ENCODE results near the gene CDCP1. TPM values are rescaled to one million over a fixed set of nuclear protein-coding genes. Genes with fewer than 3 reads are reported as not detected.

Gene CDCP1
- total and polyA plus RNA-seq, 2 donors (not counting 1 experiment from before 2014, with no cell fraction given): not detected

- Mint-ChIP-seq H3K4me1 (no peaks in the 10 kb centered on the region), H3K4me3 (no peak overlapping the region), H3K27ac (no peak overlapping the region), H3K27me3 (peaks cover 6% of the 10 kb centered on the region), H3K9me3 (ENCODE audit: insufficient read depth) (no peaks in the 10 kb centered on the region)
- TF ChIP-seq EZH2 (IDR thresholded peaks at IDR 0.05; ENCODE audit: borderline replicate concordance, insufficient read depth, low read depth, low read length, poor library complexity, severe bottlenecking) (no peak), CTCF (IDR thresholded peaks at IDR 0.05) (no peak)
- Histone ChIP-seq H4K20me1 (ENCODE audit: control insufficient read depth, insufficient read depth, low read length, poor library complexity, severe bottlenecking) (no peaks in the 10 kb centered on the region), H3K27ac (ENCODE audit: low read length in 2 of 2) (no peak overlapping the region), H2AFZ (ENCODE audit: insufficient read depth, low read depth, low read length, poor library complexity, severe bottlenecking) (no peak overlapping the region), H3K9me3 (ENCODE audit: control extremely low read depth in 1 of 3, control insufficient read depth in 2 of 3, insufficient read depth in 1 of 3, low read length in 2 of 3) (no peaks in the 10 kb centered on the region), H3K9ac (ENCODE audit: low read length) (no peak overlapping the region), H3K4me1 (ENCODE audit: control insufficient read depth in 2 of 2, insufficient read depth in 2 of 2, low read length in 2 of 2) (no peaks in the 10 kb centered on the region), H3K27me3 (replicated peaks in 1 of 4; ENCODE audit: control extremely low read depth in 1 of 4, control insufficient read depth in 3 of 4, insufficient read depth in 4 of 4, low read length in 3 of 4) (peaks cover 0 to 4% (median 0%) of the 10 kb centered on the region in 4 experiments), H3K79me2 (ENCODE audit: control insufficient read depth, insufficient read depth, low read length) (no peaks in the 10 kb centered on the region), H3K36me3 (replicated peaks in 1 of 2; ENCODE audit: control extremely low read depth in 1 of 2, control insufficient read depth in 1 of 2, extremely low read depth in 1 of 2, insufficient read depth in 2 of 2, low read length in 1 of 2) (no peaks in the 10 kb centered on the region), H3K4me2 (replicated peaks; ENCODE audit: low read depth, low read length, poor library complexity, severe bottlenecking) (no peak overlapping the region), H3K4me3 (ENCODE audit: control extremely low read depth in 1 of 5, extremely low read depth in 1 of 5, insufficient read depth in 1 of 5, low read depth in 2 of 5, low read length in 4 of 5) (no peak overlapping the region)
- DNase-seq: no peak
- intact Hi-C loops (cut with micrococcal nuclease): no loop called here
- ATAC-seq (ENCODE audit: low read depth): no peak
- ChIA-PET POLR2A (no interaction called here), CTCF (no interaction called here)
- WGBS (ENCODE audit: insufficient coverage): 92% methylated on average over 5 of the region's 11 CpGs
These were observed 70.2 kb downstream of the CDCP1 start for GRCh38 chr3:45075821-45076625.

GRCh38 chr3:45071075-45071474 lies 75.1 kb downstream of the CDCP1 start:
- no peak for DNase-seq

More at GRCh38 chr3:45071075-45071474, 75.1 kb downstream of the CDCP1 start:
- Histone ChIP-seq H3K4me1 (ENCODE audit: control insufficient read depth in 2 of 2, insufficient read depth in 2 of 2, low read length in 2 of 2) (no peaks in the 10 kb centered on the region), H3K27ac (ENCODE audit: low read length in 2 of 2) (no peak overlapping the region), H4K20me1 (ENCODE audit: control insufficient read depth, insufficient read depth, low read length, poor library complexity, severe bottlenecking) (no peaks in the 10 kb centered on the region), H2AFZ (ENCODE audit: insufficient read depth, low read depth, low read length, poor library complexity, severe bottlenecking) (no peak overlapping the region), H3K79me2 (ENCODE audit: control insufficient read depth, insufficient read depth, low read length) (no peaks in the 10 kb centered on the region), H3K36me3 (replicated peaks in 1 of 2; ENCODE audit: control extremely low read depth in 1 of 2, control insufficient read depth in 1 of 2, extremely low read depth in 1 of 2, insufficient read depth in 2 of 2, low read length in 1 of 2) (no peaks in the 10 kb centered on the region), H3K27me3 (replicated peaks in 1 of 4; ENCODE audit: control extremely low read depth in 1 of 4, control insufficient read depth in 3 of 4, insufficient read depth in 4 of 4, low read length in 3 of 4) (peaks cover 0 to 4% (median 1%) of the 10 kb centered on the region in 4 experiments), H3K4me3 (ENCODE audit: control extremely low read depth in 1 of 5, extremely low read depth in 1 of 5, insufficient read depth in 1 of 5, low read depth in 2 of 5, low read length in 4 of 5) (no peak overlapping the region), H3K9me3 (ENCODE audit: control extremely low read depth in 1 of 3, control insufficient read depth in 2 of 3, insufficient read depth in 1 of 3, low read length in 2 of 3) (no peaks in the 10 kb centered on the region), H3K4me2 (replicated peaks; ENCODE audit: low read depth, low read length, poor library complexity, severe bottlenecking) (no peak overlapping the region), H3K9ac (ENCODE audit: low read length) (no peak overlapping the region)
- CTCF ChIA-PET: interaction anchor here (1.0 to 1.3 kb wide), 2 partner anchors 9 to 11 kb away, joined by 3 read pairs; no protein-coding TSS in a partner anchor
- Mint-ChIP-seq H3K4me1 (no peaks in the 10 kb centered on the region), H3K9me3 (ENCODE audit: insufficient read depth) (no peaks in the 10 kb centered on the region), H3K4me3 (no peak overlapping the region), H3K27ac (no peak overlapping the region), H3K27me3 (peaks cover 12% of the 10 kb centered on the region)
- POLR2A ChIA-PET: no interaction called here
- no peak for TF ChIP-seq CTCF (IDR thresholded peaks at IDR 0.05)
- TF ChIP-seq EZH2 (IDR thresholded peaks at IDR 0.05; ENCODE audit: borderline replicate concordance, insufficient read depth, low read depth, low read length, poor library complexity, severe bottlenecking): no peak
- no peak for ATAC-seq (ENCODE audit: low read depth)
- intact Hi-C loops (cut with micrococcal nuclease): no loop called here
